Thyroid gland (tissue), 4 donors: Measurements from ENCODE around the gene ZFAND2B.

ENCODE experiments used
- POLR2A ChIP-seq, 2 donors: fragments of 450-650 bp; IDR thresholded peaks; one replicate each; pipeline ENCODE4 v1.6.1; 2017; ENCODE audit warnings: antibody characterized with exemption in 2 of 2, mild to moderate bottlenecking in 2 of 2, moderate library complexity in 1 of 2
- TF ChIP-seq, protein P1 (sequence below), 6 experiments: fragments of 200-600 bp in 3 of 6; fragments of 450-650 bp in 3 of 6; sonication (generic) in 3 of 6; IDR thresholded peaks; one replicate each; pipeline ENCODE4 v1.5.1; 2016 to 2019; ENCODE audit warnings: antibody characterized with exemption in 6 of 6, mild to moderate bottlenecking in 2 of 6, inconsistent platforms in 1 of 6, moderate library complexity in 1 of 6

DNA sequence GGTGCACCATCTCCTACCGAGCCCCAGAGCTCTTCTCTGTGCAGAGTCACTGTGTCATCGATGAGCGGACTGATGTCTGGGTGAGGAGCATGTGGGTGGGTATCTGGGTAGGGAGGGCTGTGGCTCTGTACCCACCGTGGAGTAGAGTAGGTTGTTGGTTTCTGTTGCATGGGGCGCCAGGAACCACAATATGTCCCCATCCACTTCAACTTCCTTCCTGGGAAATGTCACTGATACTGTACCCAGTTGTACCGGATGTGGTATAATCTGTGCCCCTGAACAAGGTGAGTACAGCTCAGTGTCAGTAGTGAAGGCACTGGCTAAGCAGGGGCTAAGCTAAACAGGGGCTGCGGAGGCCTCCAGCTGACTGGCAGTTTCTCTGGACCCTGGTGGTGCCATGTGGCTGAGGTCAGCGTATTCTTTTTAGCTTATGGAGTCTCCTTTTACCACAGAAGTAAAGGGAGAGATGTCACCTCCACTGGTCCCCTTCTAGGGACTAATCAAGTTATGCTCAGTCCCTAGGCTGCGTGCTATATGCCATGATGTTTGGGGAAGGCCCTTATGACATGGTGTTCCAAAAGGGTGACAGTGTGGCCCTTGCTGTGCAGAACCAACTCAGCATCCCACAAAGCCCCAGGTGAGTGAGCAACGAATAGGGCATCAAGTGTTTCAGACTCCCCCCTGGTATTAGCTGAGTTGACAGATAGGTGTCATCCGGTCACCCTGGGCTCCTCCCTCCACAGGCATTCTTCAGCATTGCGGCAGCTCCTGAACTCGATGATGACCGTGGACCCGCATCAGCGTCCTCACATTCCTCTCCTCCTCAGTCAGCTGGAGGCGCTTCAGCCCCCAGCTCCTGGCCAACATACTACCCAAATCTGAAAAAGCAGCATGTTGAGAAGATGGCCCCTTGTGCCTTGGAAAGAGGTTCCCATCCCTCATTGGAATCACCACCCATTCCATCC is 41.4 kb downstream of the ZFAND2B start:
- TF ChIP-seq, protein P1, sequence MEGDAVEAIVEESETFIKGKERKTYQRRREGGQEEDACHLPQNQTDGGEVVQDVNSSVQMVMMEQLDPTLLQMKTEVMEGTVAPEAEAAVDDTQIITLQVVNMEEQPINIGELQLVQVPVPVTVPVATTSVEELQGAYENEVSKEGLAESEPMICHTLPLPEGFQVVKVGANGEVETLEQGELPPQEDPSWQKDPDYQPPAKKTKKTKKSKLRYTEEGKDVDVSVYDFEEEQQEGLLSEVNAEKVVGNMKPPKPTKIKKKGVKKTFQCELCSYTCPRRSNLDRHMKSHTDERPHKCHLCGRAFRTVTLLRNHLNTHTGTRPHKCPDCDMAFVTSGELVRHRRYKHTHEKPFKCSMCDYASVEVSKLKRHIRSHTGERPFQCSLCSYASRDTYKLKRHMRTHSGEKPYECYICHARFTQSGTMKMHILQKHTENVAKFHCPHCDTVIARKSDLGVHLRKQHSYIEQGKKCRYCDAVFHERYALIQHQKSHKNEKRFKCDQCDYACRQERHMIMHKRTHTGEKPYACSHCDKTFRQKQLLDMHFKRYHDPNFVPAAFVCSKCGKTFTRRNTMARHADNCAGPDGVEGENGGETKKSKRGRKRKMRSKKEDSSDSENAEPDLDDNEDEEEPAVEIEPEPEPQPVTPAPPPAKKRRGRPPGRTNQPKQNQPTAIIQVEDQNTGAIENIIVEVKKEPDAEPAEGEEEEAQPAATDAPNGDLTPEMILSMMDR (IDR thresholded peaks at IDR 0.05), result no peak
- no peak for TF ChIP-seq POLR2A (IDR thresholded peaks at IDR 0.05)
